Stimulated activated CD4-positive, alpha-beta T cell treated with anti-CD3 and anti-CD28 coated beads, Interleukin-2, amount 100 ng/mL, for 48 hours (primary cell): Measurements from ENCODE around the gene CRIP3.
"Not testable (repeated sequence)": the region's sequence is repeated elsewhere in the genome, so short reads cannot be mapped to it uniquely, and the experiment has no call there.

ENCODE experiments used
- DNase-seq, 2 donors: peaks; one replicate each; pipeline ENCODE4 v3.0.0-alpha.2; 2020

The CRIP3 gene, protein sequence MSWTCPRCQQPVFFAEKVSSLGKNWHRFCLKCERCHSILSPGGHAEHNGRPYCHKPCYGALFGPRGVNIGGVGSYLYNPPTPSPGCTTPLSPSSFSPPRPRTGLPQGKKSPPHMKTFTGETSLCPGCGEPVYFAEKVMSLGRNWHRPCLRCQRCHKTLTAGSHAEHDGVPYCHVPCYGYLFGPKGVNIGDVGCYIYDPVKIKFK

DNA sequence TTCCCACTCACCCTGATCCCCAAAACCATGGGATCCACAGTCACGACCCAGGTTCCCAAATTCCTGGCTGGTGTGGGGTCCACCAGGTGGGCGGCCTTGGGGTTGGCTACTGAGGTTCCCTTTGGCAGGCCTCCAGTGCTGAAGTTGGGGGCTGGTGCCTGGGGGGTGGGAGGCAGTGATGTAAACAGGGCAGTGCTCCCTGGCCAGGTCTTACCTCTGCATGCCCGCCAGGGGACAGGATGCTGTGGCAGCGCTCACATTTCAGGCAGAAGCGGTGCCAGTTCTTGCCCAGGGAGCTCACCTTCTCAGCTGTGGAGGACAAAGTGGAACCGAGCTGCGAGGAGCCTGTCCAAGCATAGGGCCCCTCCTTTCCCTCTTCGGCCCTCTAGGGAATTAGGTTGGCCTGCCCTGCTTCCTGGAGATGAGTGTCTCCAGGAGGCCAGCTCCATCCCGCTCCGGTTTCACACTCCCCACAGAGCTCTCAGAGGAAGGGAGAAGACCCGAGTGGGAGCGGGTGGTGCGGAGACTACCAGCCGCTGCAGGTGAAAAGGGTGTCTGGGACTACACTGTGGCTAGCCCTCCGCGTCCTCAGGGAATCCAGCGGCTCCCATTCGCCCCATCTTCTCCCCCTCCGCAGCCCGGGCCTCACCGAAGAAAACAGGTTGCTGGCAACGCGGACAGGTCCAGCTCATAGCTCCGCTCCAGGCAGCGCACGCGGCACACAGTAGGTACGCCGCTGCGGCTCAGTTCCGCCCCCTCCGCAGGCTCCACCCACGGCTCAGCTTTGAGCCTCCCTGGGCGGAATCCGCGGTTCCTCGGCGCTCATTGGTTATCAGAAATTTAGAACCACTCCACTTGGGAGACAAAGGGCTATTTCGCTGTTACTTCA, at the start of gene CRIP3:
CRIP3 (minus strand) TSS at position 726 of the 889 bp plus-strand sequence; CDS start at position 692, 34 bp downstream.
- peak; percentile 38 to 39 for DNase-seq

DNA sequence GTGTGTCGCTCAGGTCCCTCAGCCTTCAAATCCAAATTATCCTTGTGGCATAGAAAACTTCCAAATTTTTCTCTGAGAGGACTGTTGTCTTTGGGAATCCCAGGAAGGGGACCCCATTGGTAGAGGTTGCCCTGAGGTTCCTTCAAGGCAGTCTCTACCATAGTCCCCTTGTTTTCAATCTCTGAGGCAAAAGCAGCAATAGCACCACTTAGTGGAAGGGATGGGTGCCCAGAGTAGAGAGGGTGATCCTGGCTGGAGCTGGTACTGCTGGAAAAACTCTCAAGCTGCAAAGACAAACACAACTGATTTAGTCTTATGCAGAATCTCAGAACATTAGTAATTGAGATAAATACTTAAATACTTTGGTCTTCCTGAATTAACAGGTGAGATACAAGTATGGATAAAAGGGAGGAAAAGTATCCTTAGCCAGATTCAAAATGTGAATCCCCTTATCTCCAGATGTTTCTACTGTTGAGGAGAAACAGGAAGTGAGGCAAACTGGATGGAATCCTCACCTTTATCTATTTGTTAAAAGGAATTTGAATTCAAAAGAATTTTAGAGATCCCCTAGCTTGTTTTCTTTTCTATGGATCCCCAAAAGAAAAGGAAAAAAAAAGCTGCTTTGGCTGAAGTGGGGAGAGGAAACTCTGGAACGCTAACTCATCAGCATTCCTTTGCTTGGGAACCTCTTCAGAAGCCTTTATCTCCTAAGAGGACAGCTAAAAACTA, 47.4 kb upstream of the CRIP3 start:
- no peak for DNase-seq

DNA sequence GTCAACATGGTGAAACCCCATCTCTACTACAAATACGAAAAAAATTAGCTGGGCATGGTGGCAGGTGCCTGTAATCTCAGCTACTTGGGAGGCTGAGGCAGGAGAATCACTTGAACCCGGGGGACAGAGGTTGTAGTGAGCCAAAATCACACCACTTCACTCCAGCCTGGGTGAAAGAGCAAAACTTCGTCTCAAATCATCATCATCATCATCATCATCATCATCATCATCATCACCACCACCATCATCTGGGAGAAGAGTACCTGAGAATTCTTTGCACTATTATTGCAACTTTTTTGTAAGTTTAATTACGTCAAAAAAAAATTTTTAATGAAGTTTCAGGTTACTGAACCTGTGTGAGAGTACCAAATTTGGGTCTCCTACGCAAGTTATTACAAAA, 43.3 kb upstream of the CRIP3 start:
- not testable (repeated sequence) for DNase-seq

DNA sequence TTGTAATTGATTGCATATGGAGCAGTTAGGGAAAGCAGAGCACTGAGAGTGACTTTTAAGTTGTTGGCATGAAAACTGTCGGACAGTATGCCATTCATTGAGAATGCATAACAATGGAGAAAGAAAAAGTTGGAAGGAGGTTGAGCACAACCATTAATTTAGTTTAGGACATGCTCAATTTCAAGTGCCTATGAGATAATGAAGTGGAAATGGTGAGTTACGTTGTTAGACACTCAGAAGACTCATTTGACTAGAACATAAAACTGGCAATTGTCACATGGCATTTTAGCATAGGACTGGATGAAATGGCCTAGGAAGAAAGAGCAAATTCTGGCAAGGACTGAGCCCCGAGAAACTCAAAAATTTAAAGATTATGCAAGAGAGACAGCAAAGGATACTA, 38.8 kb upstream of the CRIP3 start:
- DNase-seq, result no peak

DNA sequence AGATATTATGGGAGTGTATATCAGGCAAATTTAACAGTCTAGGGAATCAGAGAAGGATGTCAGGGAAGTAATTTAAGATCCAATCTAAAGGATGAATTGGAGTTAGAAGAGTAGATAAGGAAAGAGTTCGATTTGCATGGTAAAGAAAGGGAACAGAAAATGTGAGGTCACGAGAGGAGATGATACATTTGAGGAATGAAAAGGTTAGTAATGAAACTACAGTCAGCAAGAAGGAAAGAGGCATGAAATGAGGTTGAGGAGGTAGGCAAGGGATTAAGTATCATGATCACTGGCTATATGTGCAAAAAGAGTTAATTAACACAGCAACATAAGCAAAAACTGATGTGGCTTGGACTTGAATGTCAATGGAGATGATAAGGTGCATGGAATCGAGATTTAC, 38.4 kb upstream of the CRIP3 start:
- DNase-seq, result no peak

DNA sequence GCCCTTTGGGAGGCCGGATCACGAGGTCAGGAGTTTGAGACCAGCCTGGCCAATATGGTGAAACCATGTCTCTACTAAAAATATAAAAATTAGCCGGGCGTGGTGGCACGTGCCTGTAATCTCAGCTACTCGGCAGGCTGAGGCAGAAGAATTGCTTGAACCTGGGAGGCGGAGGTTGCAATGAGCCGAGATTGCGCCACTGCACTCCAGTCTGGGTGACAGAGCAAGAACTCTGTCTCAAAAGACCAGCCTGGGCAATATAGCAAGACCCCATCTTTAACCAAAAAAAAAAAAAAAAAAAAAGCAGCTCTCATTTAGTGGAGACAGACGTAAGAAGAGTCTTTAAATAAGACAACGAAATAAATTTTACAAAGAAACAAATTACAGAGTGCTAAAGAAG, 37.6 kb upstream of the CRIP3 start:
- DNase-seq, result not testable (repeated sequence)

DNA sequence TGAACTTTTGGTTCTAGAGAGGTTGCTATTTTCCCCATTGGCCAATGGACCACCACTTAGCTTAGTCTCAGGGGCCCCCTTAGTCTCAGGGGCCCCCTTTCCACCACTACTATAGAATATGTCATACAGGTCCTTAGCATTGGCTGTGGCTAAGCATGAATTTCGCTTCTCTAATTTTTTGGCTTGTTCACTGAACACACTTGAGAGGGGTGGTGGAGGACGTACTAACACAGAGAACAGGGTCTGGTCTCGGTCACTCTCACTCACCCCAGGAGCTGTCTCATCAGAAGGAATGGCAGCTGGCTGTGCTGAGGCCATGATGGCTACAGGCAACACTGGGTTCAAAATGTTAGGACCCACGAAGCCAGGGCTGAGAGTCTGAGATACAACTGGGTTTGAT, 30.5 kb upstream of the CRIP3 start:
- DNase-seq, result no peak

DNA sequence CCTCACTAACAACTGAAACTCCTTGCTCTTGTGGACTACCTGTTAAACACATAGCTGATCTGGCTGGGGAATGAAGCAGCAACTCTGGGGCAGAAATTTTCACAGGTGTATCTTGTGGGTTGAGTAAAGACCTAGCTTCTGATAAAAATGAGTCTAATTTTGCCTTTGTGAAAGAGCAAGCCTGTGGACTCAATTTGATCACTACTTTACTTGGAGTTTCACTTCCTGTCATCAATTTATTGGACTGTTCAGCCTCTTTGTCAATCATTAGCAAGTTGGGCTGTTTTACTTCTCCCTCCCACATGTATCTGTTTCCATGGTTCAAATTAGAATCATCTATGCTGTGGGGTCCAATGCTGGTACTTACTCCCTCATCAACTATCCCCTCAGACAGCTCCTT, 29.6 kb upstream of the CRIP3 start:
- DNase-seq, result no peak

DNA sequence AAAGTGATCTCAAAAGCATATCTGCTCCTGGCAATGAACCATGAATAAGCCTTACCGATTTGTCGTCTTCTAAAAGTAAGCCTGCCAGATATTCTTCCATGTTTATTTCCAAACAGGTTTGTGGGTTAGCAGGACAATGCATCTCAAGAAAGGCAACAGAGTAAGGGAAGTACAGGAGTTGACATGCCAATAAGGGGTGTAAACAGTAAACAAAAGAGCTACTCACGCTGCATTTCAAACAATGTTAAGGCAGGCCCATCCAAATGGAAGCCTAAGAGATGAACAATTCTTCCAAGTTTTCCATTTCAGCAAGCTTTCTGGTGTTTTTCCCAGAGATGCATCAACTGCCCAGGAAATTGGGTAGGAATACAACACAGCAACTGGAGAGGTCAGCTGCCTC, 27.8 kb upstream of the CRIP3 start:
- DNase-seq, result no peak

DNA sequence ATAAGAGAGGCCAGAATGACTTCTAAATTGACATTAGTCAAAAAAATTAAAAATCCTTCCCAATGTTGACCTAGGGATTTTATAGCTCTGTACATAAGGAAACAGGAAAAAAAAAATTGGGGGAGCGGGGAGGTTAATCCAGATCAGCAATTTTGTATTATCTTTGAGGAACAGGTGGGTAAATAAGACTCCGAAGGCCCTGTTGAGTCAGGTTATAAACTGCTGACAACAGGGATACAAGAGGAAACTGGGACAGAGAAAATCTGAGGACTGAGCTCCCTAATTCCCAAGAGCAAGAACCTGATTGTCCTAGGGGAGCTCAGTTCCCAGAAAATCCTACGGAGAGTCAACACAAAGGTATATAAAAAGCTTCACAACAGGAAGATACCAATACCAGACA, 26.8 kb upstream of the CRIP3 start:
- DNase-seq, result no peak

DNA sequence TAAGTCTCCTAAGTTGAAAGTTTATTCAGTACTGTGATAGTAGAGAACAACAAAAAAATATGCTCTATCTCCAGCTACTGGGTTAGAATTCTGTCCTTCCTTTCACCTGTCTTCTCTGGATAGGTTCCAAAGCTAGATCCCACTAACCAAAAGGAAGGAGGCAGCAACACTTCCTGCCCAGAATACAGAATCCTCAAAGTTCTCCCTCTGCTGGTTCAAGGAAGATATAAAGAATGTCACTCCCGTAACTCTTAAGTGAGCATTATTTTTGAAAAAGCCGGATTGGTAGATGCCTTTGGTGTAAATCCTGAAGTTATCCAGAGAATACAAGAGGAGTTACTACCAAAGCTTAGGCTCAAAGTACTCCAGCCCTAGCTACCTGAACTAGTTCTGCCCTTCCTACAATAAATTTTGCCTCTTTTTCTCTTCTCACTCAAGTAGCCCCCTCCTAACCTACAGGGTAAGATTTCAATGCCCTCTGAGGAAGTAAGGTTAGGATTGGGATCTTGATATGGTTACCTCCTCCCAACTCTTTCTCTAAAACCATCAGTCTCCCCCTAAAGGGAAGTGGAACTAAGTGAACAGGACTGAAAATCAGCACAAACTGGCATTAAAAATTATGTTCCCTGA, 26.0 kb upstream of the CRIP3 start:
- DNase-seq, result no peak

DNA sequence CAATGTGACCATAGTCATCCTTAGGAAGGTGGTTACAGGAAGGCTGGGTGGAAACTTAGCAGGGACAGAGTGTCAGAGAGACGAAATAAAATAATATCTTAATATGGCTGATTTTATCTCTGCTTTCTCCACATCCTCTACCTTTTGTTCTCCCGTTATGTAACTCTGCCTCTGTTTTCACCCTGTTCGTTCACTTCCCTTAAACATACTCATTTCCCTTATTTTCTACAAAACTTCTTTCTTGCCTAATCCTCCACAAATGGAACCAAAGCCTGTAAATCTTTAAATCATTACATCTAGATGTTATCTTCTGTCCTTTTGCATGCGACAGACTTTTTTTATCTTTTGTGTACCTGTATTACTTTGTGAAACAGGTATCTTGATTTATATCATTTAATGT, 23.3 kb upstream of the CRIP3 start:
- no peak for DNase-seq

DNA sequence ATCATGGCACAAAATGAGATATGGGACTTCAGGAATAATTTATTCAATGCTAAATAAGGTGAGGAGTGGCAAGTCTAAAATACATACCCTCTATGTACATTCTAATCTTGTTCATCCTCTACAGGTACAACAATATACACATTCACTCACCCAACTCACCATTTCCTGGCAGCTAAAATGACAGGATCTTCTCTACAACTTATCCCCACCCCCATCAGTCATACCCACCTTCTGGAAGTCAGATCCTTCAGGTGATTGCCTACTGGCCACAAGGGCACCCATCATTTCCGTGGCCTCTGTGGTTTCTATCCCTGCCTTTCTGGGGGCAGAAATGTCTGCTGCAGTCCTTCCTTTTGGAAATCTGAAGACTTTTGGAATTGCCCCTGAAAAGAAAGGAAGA, 22.8 kb upstream of the CRIP3 start:
- DNase-seq, result no peak

DNA sequence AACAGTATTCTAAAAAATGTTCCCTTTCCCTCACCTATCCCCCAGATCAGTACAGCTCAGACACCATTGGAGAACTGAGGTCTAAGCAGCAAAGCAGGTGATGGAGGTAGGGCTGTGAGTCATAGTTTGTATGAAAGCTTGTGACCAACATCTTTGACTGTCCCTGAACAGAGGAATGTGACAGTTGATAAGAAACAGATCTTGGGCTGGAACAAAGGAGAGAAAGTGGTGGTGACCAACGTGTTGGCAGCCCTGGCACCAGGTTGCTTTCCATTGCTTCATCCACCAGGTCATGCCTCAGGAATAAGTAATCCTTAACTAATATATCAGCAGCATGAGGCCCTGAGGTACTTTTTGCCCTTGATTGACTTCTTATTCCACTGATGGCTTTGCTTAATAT, 19.9 kb upstream of the CRIP3 start:
- DNase-seq, result no peak

DNA sequence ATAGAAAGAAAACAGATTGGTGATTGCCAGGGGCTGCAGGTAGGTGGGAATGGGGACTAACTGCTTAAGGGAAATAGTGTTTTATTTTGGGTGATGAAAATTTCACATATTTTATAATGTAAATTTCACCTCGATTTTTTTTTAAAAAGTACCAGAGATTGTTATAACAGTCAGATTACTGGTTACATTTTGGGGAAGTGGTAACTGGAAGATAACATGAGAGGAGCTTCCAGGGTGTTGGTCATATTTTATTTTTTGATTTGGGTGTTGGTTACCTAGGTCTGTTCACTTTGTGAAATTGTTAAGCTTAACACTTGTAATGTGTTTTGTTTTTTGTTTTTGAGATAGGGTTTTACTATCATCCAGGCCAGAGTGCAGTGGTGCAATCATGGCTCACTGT, 17.2 kb upstream of the CRIP3 start:
- no peak for DNase-seq

DNA sequence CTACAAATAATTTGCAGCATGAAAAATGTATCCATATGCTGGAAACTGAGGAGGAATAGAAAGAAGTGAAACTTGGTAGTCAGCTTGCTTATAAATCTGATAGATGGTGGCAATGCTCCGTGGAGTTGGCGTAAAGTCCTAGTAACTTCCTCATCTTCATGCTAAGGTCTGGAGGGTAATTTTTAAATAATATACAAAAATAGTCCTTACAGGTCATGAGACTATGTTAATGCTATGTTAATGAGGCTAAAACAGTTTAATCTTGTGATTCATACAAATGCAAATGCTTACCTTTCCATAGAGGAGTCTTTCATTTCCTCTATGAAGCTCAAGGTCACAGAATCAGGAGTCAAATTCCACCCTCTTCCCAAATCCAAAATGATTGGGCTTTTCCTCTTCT, 9.4 kb upstream of the CRIP3 start:
- DNase-seq, result no peak

DNA sequence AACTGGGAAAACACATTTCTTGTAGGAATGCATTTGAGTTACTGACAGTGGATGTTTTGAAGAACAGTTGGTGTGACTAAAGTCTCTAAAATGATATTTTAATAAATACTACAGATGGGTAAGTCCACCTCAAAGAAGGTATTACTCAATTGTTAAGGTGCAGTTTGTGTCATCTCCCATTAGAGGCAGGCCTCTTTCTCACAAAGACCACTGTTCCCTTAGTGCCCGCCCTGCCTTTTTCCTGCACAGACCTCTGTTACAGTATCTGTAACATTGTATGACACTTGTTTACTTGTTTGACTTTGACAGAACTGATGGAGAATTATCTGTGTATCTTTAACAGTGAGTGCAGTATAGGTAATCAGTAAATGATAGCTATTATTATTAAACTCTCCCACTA, 5.2 kb upstream of the CRIP3 start:
- no peak for DNase-seq

DNA sequence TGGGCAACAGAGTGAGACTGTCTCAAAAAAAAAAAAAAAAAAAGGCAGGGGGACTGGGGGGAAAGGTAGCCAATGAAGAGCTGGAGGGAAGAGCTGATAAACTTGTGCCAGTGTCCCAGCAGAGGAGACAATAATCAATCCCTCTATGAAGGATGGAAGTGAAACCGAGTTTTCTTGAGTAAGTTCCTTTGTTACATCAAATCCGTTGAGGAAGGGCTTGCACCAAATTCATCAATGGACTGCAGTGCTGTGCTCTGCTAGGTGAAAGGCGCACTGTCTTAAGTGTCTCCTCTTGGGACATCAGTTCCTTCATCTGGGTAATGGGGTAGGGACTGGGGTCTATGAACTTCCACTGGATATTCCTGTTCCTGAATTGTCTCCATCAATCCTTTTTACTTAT, 3.0 kb upstream of the CRIP3 start:
- DNase-seq, result no peak

DNA sequence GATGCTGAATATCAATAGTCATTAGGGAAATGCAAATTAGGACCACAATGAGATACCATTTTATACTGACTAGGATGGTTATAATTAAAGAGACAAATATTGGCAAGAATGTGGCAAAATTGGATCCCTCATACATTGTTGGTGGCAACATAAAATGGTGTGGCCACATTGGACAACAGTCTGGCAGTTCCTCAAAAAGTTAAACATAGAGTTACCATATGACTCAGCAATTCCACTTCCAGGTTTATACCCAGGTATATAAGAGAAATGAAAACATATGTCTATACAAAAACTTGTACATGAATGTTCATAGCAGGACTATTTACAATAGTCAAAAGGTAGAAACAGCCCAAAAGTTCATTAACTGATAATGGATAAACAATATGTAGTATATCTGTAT, 2.0 kb upstream of the CRIP3 start:
- no peak for DNase-seq

DNA sequence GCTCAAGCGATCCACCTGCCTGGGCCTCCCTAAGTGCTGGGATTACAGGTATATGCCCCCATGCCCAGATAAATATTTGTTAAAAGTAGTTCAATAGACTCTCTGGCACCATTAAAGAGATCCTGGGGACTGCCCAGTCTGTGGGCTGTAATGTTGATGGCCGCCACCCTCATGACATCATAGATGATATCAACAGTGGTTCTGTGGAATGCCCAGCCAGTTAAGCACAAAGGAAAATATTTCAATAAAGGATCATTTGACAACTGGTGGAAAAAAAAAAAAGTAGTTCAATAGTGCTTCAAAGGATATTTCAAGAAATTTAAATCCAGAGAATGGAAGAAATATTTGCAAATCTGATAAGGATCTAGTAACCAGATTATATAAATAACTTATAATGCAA, 1.5 kb upstream of the CRIP3 start:
- DNase-seq, result no peak

DNA sequence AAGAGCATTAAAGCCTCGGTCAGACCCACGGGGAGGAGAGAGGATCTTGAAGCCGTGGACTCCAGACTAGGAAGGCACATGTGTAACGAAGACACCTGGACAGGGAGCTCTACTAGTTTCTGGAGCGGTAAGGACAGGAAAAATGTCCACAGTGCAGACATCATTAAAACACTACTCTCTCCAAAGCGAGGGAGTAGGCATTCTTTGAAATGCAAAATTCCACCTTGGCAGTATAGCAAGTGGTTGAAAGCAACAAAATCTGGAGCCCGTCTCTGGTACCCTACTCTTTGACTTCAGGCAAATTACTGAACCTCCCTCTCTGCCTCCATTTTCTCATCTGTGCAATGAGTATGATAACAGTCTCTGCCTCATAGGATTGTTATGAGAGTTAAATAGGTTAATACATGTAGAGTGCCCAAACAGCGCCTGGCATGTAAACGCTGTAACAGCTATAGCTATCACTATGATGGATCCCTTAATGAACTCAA, 408 bp upstream of the CRIP3 start:
- DNase-seq, result no peak

DNA sequence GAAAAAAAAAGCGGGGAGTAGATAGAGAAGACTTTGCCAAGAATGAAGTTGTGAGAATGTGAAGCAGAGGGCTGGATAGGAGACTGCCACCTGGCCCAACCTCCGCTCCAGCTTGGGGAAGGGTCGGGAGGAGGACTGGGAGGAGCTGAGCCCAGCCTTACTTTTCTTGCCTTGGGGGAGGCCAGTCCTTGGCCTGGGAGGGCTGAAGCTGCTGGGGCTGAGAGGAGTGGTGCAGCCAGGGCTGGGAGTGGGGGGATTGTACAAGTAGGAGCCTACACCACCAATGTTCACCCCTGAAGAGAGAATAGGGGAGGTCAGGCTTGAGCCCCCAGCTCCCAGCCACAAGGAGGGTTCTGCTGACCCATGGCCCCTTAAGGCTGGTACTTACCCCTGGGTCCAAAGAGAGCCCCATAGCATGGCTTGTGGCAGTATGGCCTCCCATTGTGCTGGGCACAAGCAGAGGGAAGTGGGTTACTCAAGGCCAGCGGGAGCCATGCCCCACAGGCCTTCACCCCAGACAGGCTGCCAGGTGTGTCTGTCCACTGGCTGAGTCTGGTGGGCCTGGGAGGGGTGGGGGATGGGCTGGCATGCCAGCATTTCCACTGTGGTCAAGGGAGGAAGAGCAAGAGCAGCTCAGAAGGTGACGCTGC, 1.1 kb downstream of the CRIP3 start:
- DNase-seq, result no peak

DNA sequence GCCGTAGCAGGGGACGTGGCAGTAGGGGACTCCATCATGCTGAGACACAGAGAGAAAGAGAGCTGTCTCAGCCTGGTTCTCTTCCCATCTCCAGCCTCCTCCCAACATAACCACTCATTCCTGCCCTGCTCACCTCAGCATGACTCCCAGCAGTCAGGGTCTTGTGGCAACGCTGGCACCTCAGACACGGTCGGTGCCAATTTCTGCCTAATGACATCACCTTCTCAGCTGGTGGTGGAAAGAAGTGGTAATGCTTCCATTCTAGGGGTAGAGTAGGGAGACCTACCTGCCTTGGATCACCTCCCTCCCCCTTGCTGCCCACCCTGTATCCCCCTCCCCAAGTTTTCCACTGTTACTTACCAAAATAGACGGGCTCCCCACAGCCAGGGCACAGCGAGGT, 2.5 kb downstream of the CRIP3 start:
- DNase-seq, result no peak
